Neuron (in vitro differentiated cells): ENCODE results near the gene SYS1.
A peak's percentile ranks its signal among the peaks of the same experiment; 100 is the strongest.

Source experiments
- H2AFZ ChIP-seq: one replicate; pipeline ENCODE4 v1.6.1; 2013; ENCODE audit warnings: low read depth, mild to moderate bottlenecking, inconsistent platforms, low read length, moderate library complexity
- H3K27me3 ChIP-seq: one replicate; pipeline ENCODE4 v1.6.1; 2013; ENCODE audit warnings: low read length; ENCODE audit not compliant: insufficient read depth
- H3K36me3 ChIP-seq: one replicate; pipeline ENCODE4 v1.6.1; 2013; ENCODE audit warnings: low read length; ENCODE audit not compliant: insufficient read depth
- H3K4me1 ChIP-seq: one replicate; pipeline ENCODE4 v1.6.1; 2013; ENCODE audit warnings: low read length; ENCODE audit not compliant: insufficient read depth
- H3K4me3 ChIP-seq: 2 replicates; pipeline ENCODE4 v1.5.1; 2013; ENCODE audit warnings: mild to moderate bottlenecking, low read length, moderate library complexity
- H3K9me3 ChIP-seq: one replicate; pipeline ENCODE4 v1.6.1; 2013; ENCODE audit warnings: low read length

SYS1 gene

GRCh38 chr20:45329497-45330319 lies 33.2 kb upstream of the SYS1 start:
- no peaks in the 10 kb centered on the region for H3K27me3 ChIP-seq
- no peaks in the 10 kb centered on the region for H3K36me3 ChIP-seq
- no peak overlapping the region for H2AFZ ChIP-seq

GRCh38 chr20:45330476-45330875 lies 32.5 kb upstream of the SYS1 start:
- Histone ChIP-seq H3K4me1 (peaks cover 2% of the 10 kb centered on the region), H3K4me3 (no peak overlapping the region), H3K27me3 (no peaks in the 10 kb centered on the region), H3K9me3 (no peaks in the 10 kb centered on the region), H2AFZ (no peak overlapping the region), H3K36me3 (no peaks in the 10 kb centered on the region)

More at GRCh38 chr20:45329497-45330319, 33.2 kb upstream of the SYS1 start:
- Histone ChIP-seq H3K9me3 (no peaks in the 10 kb centered on the region), H3K4me3 (no peak overlapping the region), H3K4me1 (peaks cover 3% of the 10 kb centered on the region)

GRCh38 chr20:45336530-45337366 lies 26.2 kb upstream of the SYS1 start:
- Histone ChIP-seq H3K4me1 (peaks cover 4% of the 10 kb centered on the region), H3K9me3 (no peaks in the 10 kb centered on the region), H3K4me3 (no peak overlapping the region), H2AFZ (no peak overlapping the region), H3K36me3 (no peaks in the 10 kb centered on the region), H3K27me3 (no peaks in the 10 kb centered on the region)

- H2AFZ ChIP-seq, result no peak overlapping the region
- H3K27me3 ChIP-seq, result no peaks in the 10 kb centered on the region
- peaks cover 11% of the 10 kb centered on the region for H3K4me1 ChIP-seq
- no peaks in the 10 kb centered on the region for H3K36me3 ChIP-seq
- H3K4me3 ChIP-seq, result no peak overlapping the region
- no peaks in the 10 kb centered on the region for H3K9me3 ChIP-seq
Measured at GRCh38 chr20:45337367-45338120, 25.4 kb upstream of the SYS1 start.

GRCh38 chr20:45338121-45339030 lies 24.6 kb upstream of the SYS1 start:
- H3K4me1 ChIP-seq, result peaks cover 18% of the 10 kb centered on the region

GRCh38 chr20:45339084-45339483 lies 23.9 kb upstream of the SYS1 start:
- H3K4me1 ChIP-seq, result peaks cover 23% of the 10 kb centered on the region
- H3K27me3 ChIP-seq, result no peaks in the 10 kb centered on the region
- H3K9me3 ChIP-seq, result no peaks in the 10 kb centered on the region
- no peaks in the 10 kb centered on the region for H3K36me3 ChIP-seq
- H2AFZ ChIP-seq, result no peak overlapping the region
- no peak overlapping the region for H3K4me3 ChIP-seq

More at GRCh38 chr20:45338121-45339030, 24.6 kb upstream of the SYS1 start:
- Histone ChIP-seq H3K9me3 (no peaks in the 10 kb centered on the region), H3K27me3 (no peaks in the 10 kb centered on the region), H2AFZ (no peak overlapping the region), H3K4me3 (no peak overlapping the region), H3K36me3 (no peaks in the 10 kb centered on the region)

GRCh38 chr20:45339799-45340198 lies 23.2 kb upstream of the SYS1 start:
- Histone ChIP-seq H3K36me3 (no peaks in the 10 kb centered on the region), H3K9me3 (no peaks in the 10 kb centered on the region), H3K4me3 (no peak overlapping the region), H2AFZ (no peak overlapping the region), H3K4me1 (peaks cover 25% of the 10 kb centered on the region), H3K27me3 (no peaks in the 10 kb centered on the region)

- H2AFZ ChIP-seq, result no peak overlapping the region
- H3K4me1 ChIP-seq, result peaks cover 25% of the 10 kb centered on the region
- peaks cover under 1% of the 10 kb centered on the region for H3K27me3 ChIP-seq
- no peaks in the 10 kb centered on the region for H3K36me3 ChIP-seq
- H3K9me3 ChIP-seq, result no peaks in the 10 kb centered on the region
- H3K4me3 ChIP-seq, result no peak overlapping the region
Measured at GRCh38 chr20:45340236-45340847, 22.6 kb upstream of the SYS1 start.

GRCh38 chr20:45340951-45341350 lies 22.0 kb upstream of the SYS1 start:
- Histone ChIP-seq H2AFZ (no peak overlapping the region), H3K4me3 (no peak overlapping the region), H3K4me1 (peaks cover 25% of the 10 kb centered on the region), H3K27me3 (peaks cover 3% of the 10 kb centered on the region), H3K9me3 (no peaks in the 10 kb centered on the region), H3K36me3 (no peaks in the 10 kb centered on the region)

GRCh38 chr20:45341579-45341938 lies 21.4 kb upstream of the SYS1 start:
- Histone ChIP-seq H3K9me3 (no peaks in the 10 kb centered on the region), H3K4me1 (peaks cover 27% of the 10 kb centered on the region), H2AFZ (peak overlapping the region; percentile 41), H3K27me3 (peaks cover 9% of the 10 kb centered on the region), H3K4me3 (no peak overlapping the region), H3K36me3 (no peaks in the 10 kb centered on the region)

GRCh38 chr20:45341939-45342854 lies 20.8 kb upstream of the SYS1 start:
- Histone ChIP-seq H3K27me3 (peaks cover 15% of the 10 kb centered on the region), H2AFZ (peak overlapping the region; percentile 41), H3K4me3 (no peak overlapping the region), H3K36me3 (no peaks in the 10 kb centered on the region), H3K9me3 (no peaks in the 10 kb centered on the region), H3K4me1 (peaks cover 29% of the 10 kb centered on the region)
